ENCODE data around the gene POR.

The POR gene

DNA sequence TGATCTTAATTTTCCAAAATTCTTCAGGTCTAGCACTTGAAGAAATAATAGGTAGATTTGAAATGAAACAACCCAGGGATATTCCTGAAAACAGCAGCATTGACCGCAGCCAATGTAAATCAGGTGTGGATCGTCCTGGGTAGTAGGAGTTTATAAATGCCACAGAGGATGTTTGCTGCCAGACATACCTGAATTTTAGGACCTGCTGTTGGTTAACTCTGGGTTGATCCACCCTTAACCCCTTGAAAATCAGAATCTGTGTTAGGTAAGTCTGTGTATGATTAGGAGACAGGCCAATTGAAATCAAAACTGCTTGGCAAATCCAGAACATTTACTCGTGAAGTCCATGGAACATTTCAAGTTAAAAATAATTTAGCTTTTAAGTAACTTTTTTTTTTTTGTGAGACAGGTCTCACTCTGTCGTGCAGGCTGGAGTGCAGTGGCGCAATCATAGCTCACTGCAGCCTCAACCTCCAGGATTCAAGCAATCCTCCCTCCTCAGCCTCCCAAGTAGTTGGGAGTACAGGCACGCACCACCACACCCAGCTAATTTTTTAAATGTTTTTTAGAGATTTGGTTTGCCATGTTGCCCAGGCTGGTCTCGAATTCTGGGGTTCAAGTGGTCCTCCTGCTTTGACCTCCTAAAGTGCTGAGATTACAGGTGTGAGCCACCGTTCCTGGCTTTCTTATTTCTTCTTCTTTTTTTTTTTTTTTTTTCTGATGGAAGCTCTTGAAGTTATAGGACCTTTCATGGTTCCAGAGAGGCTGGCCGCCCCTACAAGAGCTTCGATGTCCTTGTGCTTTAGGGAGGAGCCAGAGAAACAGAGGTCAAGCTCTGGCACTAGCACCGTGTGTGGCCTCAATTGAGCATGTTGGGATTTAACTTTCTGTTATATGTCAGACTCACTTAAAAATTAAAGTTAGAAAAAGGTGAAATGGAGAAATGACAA lies 2.0 kb downstream of the POR start:
- ATAC-seq: no peak
- DNase-seq: no peak

GRCh38 chr7:75920431-75921161 lies 5.6 kb downstream of the POR start:
- peak; percentile 80 for ATAC-seq
- peak; percentile 19 for DNase-seq

GRCh38 chr7:75921479-75921878 lies 6.5 kb downstream of the POR start:
- DNase-seq (no peak), ATAC-seq (no peak)

DNA sequence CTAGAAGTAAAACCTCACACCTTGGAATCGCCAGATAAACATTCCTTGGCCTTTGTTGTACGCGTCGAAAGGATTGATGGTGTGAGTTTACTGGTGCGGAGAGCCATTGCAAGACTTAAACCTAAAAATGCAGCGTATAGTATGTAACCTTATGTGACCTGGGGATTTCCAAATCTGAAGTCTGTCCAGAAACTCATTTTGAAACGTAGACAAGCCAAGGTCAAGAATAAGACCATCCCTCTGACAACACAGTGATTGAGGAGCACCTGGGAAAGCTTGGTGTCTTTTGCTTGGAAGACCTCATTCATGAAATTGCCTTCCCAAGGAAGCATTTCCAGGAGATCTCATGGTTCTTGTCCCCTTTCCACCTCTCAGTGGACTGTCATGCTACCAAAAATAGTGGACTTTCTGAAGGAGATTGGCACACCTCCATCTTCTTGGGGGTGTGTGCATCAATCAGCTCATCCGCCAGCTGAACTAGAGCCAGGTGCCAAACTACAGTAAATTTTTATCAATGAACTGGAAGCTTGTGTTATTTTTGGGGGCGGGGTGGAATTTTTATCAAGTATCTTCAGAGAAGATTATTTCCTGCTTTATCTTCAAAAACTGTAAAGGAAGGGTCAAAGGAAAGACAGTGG lies 8.1 kb downstream of the POR start:
- no peak for ATAC-seq
- DNase-seq: no peak

DNA sequence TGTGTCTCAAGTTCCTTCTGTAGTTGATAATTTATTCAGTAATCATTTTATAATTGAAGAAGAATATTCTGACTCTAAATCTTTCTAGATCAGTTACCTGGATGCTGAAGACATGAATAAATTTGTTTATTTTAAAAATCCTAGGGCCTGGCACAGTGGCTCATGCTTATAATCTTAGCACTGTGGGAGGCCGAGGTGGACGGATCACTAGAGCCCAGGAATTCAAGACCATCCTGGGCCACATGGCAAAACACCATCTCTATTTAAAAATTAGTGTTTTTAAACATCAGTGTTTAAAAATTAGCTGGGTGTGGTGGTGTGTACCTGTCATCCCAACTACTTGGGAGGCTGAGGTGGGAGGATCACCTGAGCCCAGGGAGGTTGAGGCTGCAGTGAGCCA lies 9.3 kb downstream of the POR start:
- DNase-seq (no peak), ATAC-seq (no peak)

DNA sequence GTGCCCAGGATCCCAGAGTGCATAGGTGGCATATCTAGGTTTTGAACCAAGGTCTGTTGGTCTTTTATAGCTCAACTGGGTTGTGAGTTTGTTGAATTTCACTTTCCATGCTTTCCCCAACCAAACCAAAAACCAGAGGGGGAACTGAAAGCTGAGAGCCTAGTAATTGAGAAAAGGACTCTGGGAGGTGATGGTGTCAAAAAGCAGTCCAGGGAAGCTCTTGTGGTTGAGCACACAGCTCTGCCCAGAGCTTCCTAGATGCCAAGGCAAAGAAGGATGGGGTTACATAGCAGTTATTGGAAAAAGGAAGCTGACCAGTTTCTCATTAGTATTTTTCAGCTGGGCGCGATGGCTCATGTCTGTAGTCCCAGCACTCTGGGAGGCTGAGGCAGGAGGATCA lies 9.9 kb downstream of the POR start:
- no peak for ATAC-seq

DNA sequence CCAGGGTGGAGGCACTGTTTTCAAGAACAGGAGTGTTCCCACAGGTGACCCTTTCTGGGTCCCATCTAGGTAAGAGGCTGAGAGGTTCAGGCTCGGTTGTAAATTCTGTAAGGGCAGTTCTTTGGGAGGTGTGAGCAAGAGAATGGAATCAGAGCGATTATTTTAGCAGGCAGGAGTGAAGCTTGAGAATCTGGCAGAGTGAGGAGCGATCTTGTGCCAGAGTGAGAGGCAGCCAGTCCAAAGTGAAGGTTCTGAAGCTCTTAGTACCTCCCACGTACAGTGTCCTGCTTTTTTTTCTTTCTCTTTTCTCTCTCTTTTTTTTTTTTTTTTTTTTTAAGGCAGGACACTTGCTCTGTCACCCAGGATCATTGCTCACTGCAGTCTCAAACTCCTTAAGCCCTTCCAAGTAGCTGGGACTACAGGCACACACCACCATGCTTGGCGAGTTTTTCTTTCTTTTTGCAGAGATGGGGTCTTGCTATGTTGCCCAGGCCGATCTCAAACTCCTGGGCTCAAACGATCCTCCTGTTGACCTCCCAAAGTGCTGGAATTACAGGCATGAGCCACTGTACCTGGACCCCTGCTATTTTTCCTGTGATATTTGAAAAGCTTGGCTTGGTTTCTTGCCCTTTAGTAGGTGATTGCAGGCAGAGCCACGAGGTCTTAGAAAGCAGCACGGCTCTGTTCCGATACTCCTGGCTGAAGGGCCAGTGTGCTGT lies 10.9 kb downstream of the POR start:
- DNase-seq: no peak
- ATAC-seq: no peak

More for the DNA sequence above, 9.9 kb downstream of the POR start:
- no peak for DNase-seq

GRCh38 chr7:75928568-75928914 lies 13.6 kb downstream of the POR start:
- DNase-seq: peak; percentile 25

DNA sequence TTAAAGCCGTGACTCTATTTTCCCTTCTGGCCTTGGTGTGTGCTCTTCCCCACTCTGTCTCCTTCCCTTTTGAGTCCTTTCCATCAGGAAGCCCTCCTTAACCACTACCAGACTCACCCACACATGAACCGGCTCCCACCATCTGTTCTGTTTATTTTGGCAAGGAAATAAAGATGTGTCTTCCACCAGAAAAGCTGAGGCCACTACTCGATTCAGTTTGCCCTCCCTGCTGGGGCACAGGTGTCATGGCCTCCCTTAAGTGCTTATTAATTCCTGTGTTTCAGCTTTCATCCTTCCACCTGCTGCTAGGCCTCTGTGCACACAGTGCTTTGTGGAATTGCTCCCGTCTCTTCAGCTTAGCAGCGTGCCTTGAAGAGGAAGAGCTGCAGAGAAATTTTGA lies 16.7 kb downstream of the POR start:
- ATAC-seq (no peak), DNase-seq (no peak)

More at GRCh38 chr7:75928568-75928914, 13.6 kb downstream of the POR start:
- peak; percentile 92 for ATAC-seq

DNA sequence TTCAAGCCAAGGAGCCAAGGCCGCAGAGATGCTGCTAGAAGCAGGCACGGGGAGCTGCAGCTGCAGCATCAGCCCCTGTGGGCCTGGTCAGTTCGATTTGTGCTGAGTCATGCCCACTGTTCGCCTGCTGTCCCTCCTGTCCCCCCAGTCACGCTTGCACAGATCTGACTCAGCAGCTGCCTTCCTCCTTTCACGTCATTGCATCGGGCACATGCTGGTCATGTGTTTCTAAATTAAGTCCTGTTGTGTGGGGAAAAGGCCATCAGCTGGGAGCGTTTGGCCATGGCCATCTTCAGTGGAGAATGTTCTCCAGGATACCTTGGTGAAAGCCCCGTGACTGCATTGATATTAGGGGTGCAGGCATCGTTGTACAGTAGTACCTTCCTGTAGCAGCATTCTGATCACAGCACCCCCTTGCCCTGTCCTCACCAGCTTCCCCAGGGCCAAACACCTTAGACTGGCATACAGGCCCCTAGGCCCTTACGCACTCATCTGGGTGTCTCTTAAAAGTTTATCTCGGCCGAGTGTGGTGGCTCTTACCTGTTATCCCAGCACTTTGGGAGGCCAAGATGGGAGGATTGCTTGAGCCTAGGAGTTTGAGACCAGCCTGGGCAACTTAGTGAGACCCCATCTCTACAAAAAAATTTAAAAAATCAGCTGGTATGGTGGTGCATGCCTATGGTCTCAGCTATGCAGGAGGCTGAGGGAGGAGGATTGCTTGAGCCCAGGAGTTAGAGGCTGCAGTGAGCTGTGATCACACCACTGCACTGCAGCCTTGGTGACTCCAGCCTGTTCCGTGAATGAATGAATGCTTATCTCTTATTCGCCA lies 23.2 kb downstream of the POR start:
- DNase-seq: no peak
- ATAC-seq: no peak

- no peak for DNase-seq
- no peak for ATAC-seq
Measured at GRCh38 chr7:75938921-75939320, 24.0 kb downstream of the POR start.

GRCh38 chr7:75943864-75944263 lies 28.9 kb downstream of the POR start:
- DNase-seq: no peak
- ATAC-seq: no peak

GRCh38 chr7:75944507-75944906 lies 29.6 kb downstream of the POR start:
- ATAC-seq (no peak), DNase-seq (no peak)

GRCh38 chr7:75945297-75946168 lies 30.6 kb downstream of the POR start:
- peak; percentile 23 for ATAC-seq
- no peak for DNase-seq

DNA sequence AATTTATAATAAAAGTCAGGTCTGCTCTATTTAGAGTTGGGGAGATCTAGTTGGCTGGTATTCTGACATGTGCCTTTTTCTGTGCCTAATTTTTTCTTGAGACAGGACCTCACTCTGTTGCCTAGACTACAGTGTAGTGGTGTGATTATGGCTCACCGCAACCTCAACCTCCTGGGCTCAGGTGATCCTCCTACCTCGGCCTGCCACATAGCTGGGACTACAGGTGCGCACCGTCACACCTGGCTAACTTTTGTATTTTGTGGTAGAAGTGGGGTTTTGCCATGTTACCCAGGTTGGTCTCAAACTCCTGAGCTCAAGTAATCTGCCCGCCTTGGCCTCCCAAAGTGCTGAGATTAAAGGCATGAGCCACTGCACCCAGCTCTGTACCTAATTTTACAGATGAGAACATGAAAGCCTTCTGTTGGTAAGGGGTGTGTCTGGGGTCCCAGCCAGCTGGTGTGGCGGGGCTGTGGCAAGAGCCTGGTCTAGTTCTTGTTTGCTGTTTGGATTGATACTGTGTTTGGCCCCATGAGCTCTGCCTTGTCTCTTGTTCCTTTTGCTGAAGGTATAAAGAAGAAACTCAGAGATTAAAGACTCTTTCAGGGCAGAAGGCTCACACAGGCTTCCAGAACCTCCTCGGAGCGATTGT lies 31.4 kb downstream of the POR start:
- no peak for ATAC-seq
- DNase-seq: no peak

GRCh38 chr7:75948179-75948578 lies 33.2 kb downstream of the POR start:
- DNase-seq (no peak), ATAC-seq (no peak)

DNA sequence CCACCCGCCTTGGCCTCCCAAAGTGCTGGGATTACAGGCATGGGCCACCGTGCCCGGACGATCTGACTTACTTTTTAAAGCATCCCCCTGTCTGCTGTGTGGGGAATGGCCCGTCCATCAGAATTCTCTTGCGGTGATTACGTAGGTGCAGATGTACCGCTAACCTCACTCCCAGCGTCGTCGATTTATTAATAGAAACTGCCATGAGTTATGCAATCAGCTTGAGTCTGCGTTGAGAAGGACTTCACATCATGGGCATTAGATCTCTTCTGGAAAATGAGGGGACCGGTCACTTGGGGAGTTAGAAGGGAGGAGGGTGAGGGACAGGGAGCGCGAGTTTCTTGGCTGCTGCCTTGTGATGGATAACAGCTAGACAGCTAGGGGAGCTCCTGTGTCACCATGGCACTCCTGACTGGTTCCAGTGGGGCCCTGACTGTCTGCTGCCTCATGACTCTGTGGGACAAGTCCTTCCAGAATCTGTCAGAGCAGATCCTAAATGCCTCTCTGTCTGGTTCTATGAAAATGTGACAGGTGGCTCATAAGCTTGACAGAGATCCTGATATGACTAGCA lies 35.2 kb downstream of the POR start:
- DNase-seq: no peak
- ATAC-seq: no peak

GRCh38 chr7:75951506-75951905 lies 36.6 kb downstream of the POR start:
- no peak for ATAC-seq
- no peak for DNase-seq

DNA sequence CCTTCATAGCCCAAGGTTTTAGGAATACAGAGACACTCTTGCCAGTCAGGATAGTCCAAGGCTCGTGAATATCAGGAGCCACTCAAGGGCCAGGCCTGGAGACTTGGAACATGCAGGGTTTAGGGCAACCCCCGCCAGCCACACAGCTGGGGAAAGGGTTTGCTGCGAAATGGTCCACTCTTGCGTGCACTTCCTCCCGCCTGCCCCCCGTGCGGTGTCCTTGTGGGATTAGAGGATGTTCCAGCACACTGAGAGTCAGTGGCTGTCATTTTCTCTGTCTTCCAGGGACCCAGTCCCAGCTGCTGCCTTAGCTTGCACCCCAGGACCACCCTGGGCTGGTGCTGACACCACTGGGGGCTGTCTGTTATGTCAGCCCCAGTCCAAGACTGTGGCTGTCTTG lies 38.5 kb downstream of the POR start:
- no peak for DNase-seq
- ATAC-seq: no peak

DNA sequence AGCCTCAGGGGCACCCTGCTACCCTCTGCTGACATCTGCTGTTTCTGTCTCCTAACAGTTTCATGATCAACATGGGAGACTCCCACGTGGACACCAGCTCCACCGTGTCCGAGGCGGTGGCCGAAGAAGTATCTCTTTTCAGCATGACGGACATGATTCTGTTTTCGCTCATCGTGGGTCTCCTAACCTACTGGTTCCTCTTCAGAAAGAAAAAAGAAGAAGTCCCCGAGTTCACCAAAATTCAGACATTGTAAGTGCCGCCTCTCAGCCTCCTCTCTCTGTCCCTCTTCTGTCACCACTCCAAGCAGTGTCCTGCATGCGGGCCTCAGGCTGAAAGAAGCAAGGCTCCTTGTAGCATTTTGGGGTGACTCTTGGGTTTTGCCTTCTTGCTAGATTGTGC lies 39.0 kb downstream of the POR start:
- no peak for DNase-seq
- ATAC-seq: no peak
